ENCODE data around the gene CDC42EP5. TPM values are rescaled to one million over a fixed set of nuclear protein-coding genes. Genes with fewer than 3 reads are reported as not detected.

Gene CDC42EP5
- total RNA-seq, 2 experiments from 2014 or later: not detected

DNA sequence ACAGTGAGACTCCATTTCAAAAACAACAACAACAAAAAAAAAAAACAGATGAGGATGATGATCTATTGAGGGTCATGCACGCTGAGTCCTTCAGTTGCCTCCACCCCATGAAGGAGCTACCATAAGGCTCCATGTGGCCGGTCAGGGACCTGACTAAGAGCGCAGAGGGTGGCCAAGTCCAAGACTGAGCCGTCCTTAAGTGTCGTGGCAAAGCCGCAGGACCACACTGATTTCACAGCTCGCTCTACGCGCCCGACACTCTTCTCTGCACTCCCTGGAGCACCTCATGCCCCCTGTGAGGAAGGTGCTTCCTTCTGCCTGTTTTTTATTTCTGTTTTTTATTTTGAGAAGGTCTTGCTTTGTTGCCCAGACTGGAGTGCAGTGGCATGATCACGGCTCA, 45.5 kb downstream of the CDC42EP5 start:
- BruUV-seq (replicated peaks): no TSS peak

DNA sequence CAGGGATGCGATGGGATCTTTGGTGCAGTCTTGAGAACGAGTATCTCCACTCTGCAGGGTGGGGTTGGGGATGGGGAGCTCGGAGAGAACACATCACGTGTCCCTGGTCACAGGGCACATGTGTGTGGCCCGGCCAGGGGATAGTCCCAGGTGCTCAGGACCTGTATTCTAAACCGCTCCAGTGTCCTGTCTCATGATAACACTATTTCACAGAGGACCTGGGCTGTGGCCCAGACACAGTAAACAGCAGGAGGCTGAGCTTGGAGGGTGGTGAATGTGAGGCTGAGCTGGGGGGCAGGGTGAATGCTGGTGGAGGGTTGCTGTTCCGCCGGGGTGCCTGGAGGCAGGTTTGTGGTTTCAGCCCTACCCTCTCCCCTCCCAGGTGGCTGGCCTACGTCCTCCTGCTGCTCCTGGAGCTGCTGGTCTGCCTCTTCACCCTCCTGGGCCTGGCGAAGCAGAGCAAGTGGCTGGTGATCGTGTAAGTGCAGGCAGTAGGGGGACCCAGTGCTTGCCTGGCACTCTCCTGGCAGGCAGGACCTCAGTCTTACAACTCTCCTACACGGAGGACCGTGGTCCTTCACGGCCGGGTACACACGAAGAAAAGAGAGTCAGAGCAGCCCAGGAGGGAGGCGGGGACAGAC, 46.7 kb downstream of the CDC42EP5 start:
- POLR2A ChIA-PET: no interaction called here
- Histone ChIP-seq H3K4me1 (ENCODE audit: insufficient read depth, low read length, poor library complexity, severe bottlenecking) (no peaks in the 10 kb centered on the region), H3K4me3 (ENCODE audit: low read depth, low read length, poor library complexity, severe bottlenecking) (no peak overlapping the region), H3K9me2 (ENCODE audit: insufficient read depth, low read length) (no peaks in the 10 kb centered on the region), H3K4me2 (ENCODE audit: low read length) (no peak overlapping the region), H3K27ac (ENCODE audit: low read depth, low read length, poor library complexity, severe bottlenecking) (no peak overlapping the region), H2AFZ (ENCODE audit: low read length) (no peak overlapping the region), H3K79me2 (ENCODE audit: insufficient read depth, low read depth, low read length) (no peaks in the 10 kb centered on the region), H4K20me1 (ENCODE audit: insufficient read depth, low read length) (no peaks in the 10 kb centered on the region), H3K9me3 (ENCODE audit: low read length) (no peaks in the 10 kb centered on the region), H3K36me3 (ENCODE audit: insufficient read depth, low read length) (no peaks in the 10 kb centered on the region)
- DNase-seq (ENCODE audit: low spot score): no peak
- CTCF ChIA-PET (ENCODE audit: unreplicated experiment): interaction anchor here (0.7 kb wide), 1 partner anchor 214 kb away, joined by 3 read pairs; no protein-coding TSS in a partner anchor
- no TSS peak for BruUV-seq (replicated peaks)
- intact Hi-C loops (cut with micrococcal nuclease; ENCODE audit: unreplicated experiment): no loop called here
- TF ChIP-seq, protein P1, sequence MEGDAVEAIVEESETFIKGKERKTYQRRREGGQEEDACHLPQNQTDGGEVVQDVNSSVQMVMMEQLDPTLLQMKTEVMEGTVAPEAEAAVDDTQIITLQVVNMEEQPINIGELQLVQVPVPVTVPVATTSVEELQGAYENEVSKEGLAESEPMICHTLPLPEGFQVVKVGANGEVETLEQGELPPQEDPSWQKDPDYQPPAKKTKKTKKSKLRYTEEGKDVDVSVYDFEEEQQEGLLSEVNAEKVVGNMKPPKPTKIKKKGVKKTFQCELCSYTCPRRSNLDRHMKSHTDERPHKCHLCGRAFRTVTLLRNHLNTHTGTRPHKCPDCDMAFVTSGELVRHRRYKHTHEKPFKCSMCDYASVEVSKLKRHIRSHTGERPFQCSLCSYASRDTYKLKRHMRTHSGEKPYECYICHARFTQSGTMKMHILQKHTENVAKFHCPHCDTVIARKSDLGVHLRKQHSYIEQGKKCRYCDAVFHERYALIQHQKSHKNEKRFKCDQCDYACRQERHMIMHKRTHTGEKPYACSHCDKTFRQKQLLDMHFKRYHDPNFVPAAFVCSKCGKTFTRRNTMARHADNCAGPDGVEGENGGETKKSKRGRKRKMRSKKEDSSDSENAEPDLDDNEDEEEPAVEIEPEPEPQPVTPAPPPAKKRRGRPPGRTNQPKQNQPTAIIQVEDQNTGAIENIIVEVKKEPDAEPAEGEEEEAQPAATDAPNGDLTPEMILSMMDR (conservative IDR thresholded peaks at IDR 0.05; ENCODE audit: low read length): no peak
- no peak for TF ChIP-seq EZH2phosphoT487 (IDR thresholded peaks at IDR 0.05; ENCODE audit: borderline replicate concordance, low read depth, low read length)

More for the DNA sequence above, 45.5 kb downstream of the CDC42EP5 start:
- ChIA-PET CTCF (ENCODE audit: unreplicated experiment) (no interaction called here), POLR2A (no interaction called here)
- Histone ChIP-seq H4K20me1 (ENCODE audit: insufficient read depth, low read length) (no peaks in the 10 kb centered on the region), H3K9me2 (ENCODE audit: insufficient read depth, low read length) (no peaks in the 10 kb centered on the region), H3K27ac (ENCODE audit: low read depth, low read length, poor library complexity, severe bottlenecking) (no peak overlapping the region), H3K79me2 (ENCODE audit: insufficient read depth, low read depth, low read length) (no peaks in the 10 kb centered on the region), H3K4me3 (ENCODE audit: low read depth, low read length, poor library complexity, severe bottlenecking) (no peak overlapping the region), H3K4me1 (ENCODE audit: insufficient read depth, low read length, poor library complexity, severe bottlenecking) (no peaks in the 10 kb centered on the region), H3K4me2 (ENCODE audit: low read length) (no peak overlapping the region), H3K36me3 (ENCODE audit: insufficient read depth, low read length) (no peaks in the 10 kb centered on the region), H2AFZ (ENCODE audit: low read length) (no peak overlapping the region), H3K9me3 (ENCODE audit: low read length) (no peaks in the 10 kb centered on the region)
- intact Hi-C loops (cut with micrococcal nuclease; ENCODE audit: unreplicated experiment): no loop called here
- no peak for DNase-seq (ENCODE audit: low spot score)
- TF ChIP-seq, protein P1 (conservative IDR thresholded peaks at IDR 0.05; ENCODE audit: low read length): no peak
- no peak for TF ChIP-seq EZH2phosphoT487 (IDR thresholded peaks at IDR 0.05; ENCODE audit: borderline replicate concordance, low read depth, low read length)

DNA sequence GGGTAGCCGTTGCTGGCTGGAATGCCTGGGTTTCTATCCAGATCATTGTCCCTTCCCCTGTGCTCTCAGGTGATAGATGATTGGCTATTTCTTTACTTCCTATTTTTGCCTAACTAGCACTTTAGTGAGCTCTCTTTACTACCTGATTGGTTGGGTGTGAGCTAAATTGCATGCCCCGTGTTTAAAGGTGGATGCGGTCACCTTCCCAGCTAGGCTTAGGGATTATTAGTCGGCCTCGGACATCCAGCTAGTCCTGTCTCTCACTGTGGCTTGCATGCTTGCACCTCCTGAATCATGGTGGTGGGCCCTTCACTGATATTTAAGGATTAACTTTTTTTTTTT, 47.7 kb downstream of the CDC42EP5 start:
- Histone ChIP-seq H2AFZ (ENCODE audit: low read length) (no peak overlapping the region), H3K36me3 (ENCODE audit: insufficient read depth, low read length) (no peaks in the 10 kb centered on the region), H4K20me1 (ENCODE audit: insufficient read depth, low read length) (no peaks in the 10 kb centered on the region), H3K4me3 (ENCODE audit: low read depth, low read length, poor library complexity, severe bottlenecking) (no peak overlapping the region), H3K9me3 (ENCODE audit: low read length) (no peaks in the 10 kb centered on the region), H3K27ac (ENCODE audit: low read depth, low read length, poor library complexity, severe bottlenecking) (no peak overlapping the region), H3K4me1 (ENCODE audit: insufficient read depth, low read length, poor library complexity, severe bottlenecking) (no peaks in the 10 kb centered on the region), H3K9me2 (ENCODE audit: insufficient read depth, low read length) (no peaks in the 10 kb centered on the region), H3K4me2 (ENCODE audit: low read length) (no peak overlapping the region), H3K79me2 (ENCODE audit: insufficient read depth, low read depth, low read length) (no peaks in the 10 kb centered on the region)
- CTCF ChIA-PET (ENCODE audit: unreplicated experiment): interaction anchor here (0.7 kb wide), 1 partner anchor 213 kb away, joined by 3 read pairs; no protein-coding TSS in a partner anchor
- TF ChIP-seq, protein P1 (conservative IDR thresholded peaks at IDR 0.05; ENCODE audit: low read length): no peak
- no peak for TF ChIP-seq EZH2phosphoT487 (IDR thresholded peaks at IDR 0.05; ENCODE audit: borderline replicate concordance, low read depth, low read length)
- intact Hi-C loops (cut with micrococcal nuclease; ENCODE audit: unreplicated experiment): no loop called here
- no TSS peak for BruUV-seq (replicated peaks)
- no peak for DNase-seq (ENCODE audit: low spot score)
- POLR2A ChIA-PET: interaction anchor here (0.7 kb wide), 1 partner anchor 13 kb away, joined by 3 read pairs; no protein-coding TSS in a partner anchor

Data from OCI-LY7 (cell line).